HG02610 (cell line): ENCODE results near the gene MB21D2.

Source experiments
- ATAC-seq: cut with Tn5 transposase; IDR thresholded peaks from one replicate; pipeline ENCODE4 v1.9.1; 2021; ENCODE audit warnings: mild to moderate bottlenecking, moderate library complexity; ENCODE audit not compliant: unreplicated experiment

Gene MB21D2

GRCh38 chr3:192892981-192893700, 24.5 kb downstream of the MB21D2 start:
- ATAC-seq = peak; percentile 95

DNA sequence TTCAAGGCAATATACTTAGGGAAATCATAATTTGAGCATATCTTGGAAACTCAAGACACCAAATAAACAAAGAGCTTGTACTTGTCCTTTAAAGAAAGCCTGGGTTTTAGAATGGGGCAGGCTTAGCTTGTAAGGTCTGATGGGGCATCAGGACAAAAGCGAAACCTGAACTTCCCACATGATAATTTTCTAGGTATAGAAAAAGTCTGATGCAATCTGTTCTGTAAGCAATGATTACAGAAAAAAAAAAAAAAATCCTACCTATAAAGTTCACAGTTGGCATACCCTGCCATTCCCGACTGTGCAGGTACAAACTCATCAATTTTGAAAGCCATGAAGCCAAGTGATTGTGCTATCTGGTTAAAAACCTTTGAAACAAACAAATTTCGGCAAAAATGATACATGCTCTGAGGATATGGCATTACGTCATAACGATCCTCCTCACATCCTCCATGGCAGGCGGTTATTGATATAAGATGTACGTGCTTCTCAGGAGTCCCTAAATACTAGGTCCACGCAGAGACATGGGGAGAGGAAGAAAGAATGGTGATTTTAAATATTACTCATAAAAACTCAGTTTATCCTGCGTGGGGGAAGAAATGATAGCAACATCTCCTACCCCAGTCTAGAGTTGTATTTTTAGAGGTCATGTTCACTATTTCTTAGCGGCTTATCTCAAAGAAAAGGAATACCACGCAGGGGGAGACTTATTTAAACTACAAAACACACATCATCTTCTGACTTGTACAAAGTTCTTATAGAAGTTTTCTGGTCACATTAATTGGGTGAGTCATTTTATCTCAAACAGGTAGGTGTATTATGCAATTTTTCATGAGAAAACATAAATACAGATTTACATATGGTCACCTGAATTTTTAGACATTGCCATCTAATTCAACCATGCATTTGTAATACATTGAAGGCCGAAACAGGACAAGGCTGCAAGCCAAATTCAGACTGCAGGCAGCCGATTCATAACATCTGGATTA, 27.0 kb downstream of the MB21D2 start:
- ATAC-seq = no peak

GRCh38 chr3:192889679-192890078, 28.0 kb downstream of the MB21D2 start:
- ATAC-seq = no peak

- no peak for ATAC-seq
Observed at GRCh38 chr3:192888190-192888589, 29.5 kb downstream of the MB21D2 start.

GRCh38 chr3:192887701-192888100, 30.0 kb downstream of the MB21D2 start:
- no peak for ATAC-seq

DNA sequence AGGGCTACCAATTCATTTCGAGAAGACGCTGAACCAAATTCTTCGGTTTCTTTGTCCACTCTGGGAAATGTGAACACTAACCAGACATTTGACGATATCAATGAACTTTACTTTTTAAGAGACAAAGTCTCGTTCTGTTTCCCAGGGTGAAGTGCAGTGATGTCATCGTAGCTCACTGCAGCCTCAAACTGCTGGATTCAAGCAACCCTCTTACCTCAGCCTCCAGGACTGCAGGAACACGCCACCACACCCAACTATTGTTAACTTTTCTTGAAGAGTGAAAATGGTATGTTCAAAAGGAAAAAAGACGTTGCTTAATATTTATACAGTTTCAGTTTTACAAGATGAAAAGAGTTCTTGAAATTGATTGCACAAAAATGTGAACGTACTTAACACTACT, 30.6 kb downstream of the MB21D2 start:
- no peak for ATAC-seq

DNA sequence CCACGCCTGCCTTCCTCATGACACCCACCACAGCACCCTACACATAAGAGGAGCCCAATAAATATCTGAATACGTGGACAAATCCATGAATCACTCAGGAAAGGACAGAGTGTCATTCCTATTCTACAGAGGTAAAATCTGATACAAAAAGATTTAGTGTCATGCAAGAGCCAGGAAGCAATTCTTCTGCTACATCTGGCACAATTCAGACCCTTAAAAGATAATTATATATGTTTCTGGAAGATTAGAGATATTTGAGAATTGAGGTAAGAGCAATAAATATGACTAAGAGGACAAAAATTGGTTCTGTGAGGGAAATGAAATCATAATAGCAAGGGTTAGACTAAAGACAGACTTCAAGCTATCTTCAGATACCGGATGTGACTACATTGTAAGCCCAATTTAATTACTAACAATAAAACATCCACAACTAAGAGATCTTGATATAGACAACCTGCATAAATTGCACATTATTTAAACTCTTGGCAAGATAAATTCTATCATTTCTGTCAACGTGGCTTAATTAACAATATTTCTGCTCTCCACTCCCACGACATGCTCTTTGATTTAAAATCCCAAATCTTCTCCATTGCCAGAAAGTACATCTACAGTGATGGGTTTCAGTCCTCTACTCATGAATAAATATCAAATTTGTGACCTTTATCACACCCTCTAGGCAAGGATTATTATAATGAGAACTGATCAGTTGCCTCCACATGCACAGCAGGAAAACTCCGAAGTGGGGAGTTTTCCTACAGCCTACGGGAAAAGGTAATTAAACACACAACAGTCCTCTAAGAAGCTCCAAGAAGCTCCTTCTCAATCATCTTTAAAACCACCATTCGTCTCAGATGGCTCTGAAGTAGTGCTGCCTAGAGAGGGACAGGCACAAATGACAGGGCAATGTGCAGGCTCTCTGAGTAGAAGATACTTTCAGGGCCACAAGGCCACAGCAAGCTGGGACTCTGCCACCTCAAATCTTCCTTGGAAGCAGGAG, 32.6 kb downstream of the MB21D2 start:
- no peak for ATAC-seq

GRCh38 chr3:192883512-192883911, 34.1 kb downstream of the MB21D2 start:
- no peak for ATAC-seq

DNA sequence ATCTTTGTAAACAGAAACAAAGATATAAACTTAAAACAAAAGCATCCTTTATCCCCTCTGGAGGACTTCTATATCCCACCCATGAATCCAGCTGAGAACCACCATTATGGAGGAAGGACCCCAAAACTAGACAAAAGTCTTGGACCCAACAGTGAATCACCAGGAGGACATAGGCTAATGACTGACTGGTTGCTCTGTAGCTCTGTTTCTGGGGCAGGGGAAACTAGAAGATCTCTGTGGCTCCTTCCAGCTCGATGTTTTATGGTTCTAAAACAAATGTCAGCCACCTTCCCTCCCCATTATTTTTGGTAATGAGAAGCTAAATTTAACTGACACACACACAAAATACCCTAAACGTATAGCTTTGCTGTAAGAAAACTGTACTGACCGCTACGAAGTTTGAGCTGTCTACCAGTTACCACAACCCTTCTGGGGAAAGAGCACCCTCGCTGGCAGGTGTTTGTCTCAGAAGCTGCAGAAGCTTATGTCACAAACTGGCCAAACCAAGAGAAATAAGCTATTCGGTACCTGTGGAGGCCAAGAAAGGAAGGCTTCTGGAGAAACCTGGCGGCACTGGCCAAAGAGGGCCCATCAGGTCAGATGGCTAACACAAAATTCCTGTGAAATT, 36.4 kb downstream of the MB21D2 start:
- no peak for ATAC-seq

DNA sequence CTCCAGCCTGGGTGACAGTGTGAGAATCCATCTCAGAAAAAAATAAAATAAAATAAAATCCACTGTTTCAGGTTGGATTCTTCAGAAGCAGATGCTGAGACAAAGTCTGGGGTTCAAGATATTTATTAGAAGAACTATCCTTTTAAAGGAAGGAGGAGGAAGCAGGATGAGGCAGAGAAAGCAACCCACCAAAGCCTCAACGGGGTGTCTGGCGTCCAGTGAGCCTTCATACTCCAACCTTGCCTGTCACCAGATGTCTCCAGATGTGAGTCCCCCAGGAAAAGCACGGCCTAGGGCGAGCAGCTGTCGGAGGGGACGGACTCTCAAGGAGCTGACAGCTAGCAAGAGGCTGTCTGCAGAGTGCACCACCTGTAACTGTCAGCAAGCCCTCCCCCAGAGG, 37.3 kb downstream of the MB21D2 start:
- ATAC-seq = no peak

DNA sequence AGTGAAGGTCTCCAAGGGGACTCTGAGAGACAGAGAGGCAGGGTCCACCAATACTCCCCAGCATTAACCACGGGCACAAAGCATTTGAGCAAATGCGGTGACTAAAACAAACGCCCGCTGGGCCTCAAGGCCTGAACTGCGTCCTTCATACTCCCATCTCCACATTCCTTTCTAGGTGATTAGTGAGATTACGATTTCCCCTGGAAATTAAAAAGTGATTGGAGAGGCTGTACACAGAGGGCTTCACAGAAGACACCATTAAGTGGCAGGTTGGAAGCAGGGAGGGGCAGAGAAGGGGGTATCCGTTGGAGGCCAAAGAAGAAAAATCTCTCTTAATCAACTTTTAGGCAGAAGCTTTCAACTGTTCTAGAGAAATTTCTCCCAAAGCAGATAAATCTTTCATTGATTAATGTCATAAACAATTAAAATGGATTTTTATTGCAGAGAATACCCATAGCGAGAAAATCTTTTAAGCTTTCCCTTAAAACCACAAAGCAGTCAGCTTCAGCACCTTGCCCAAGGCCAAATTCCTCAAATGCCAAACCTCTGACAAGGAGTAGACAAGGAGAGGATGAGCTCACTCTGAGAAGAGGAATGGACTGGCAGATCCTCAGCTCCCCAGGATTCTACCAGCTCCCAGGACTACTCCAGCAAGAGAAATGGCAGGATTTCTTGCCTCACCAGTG, 38.2 kb downstream of the MB21D2 start:
- ATAC-seq = no peak

DNA sequence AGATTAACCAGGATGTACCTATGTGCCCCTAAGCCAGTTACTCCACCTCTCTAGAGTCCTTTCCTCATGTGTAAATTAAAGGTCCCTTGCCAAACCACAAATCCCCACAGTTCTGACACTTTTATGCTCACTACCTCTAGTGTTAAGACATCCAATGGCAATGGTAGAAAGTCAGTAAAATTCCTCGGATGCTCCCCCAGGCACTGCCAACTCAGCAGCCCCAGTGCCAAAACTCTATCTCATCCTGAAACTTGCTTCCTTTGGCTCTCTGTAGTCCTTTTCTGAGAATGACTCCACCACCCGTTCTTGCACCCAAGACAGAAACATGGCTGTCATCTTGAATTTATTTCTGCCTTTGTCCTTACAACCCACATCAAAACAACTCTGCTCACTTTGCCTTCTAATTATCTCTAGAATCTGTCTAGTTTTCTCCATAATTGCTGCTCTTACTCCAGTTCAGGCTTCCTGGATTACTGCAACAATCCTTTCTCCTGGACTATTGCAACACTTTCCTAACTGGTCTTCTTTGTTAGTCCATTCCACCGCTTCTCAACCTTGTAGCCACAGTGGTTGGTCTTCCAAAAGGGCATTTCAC, 41.6 kb downstream of the MB21D2 start:
- ATAC-seq = no peak

GRCh38 chr3:192870822-192871221, 46.8 kb downstream of the MB21D2 start:
- no peak for ATAC-seq

- no peak for ATAC-seq
Observed at GRCh38 chr3:192869131-192870031, 48.3 kb downstream of the MB21D2 start.

- no peak for ATAC-seq
Observed at GRCh38 chr3:192867645-192868044, 50.0 kb downstream of the MB21D2 start.

- no peak for ATAC-seq
Observed at GRCh38 chr3:192866804-192867203, 50.9 kb downstream of the MB21D2 start.

DNA sequence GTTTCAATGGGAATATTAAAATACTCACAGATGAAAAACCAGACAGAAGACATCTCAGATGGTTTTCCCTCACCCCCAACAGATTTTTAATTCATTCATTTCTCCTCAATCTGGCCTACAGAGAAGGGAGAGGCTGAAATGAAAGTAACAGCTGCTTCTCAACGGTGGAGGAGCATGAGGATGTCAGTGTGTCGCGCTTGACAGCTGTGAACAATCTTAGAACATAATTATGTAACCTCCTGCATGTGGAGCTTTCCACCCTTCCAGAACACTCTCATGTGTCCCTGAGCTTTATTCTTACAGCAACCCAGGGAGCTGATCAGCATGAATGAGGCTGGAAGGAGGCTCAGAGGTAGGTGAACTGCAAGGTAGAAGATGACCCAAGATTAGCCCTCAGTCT, 52.7 kb downstream of the MB21D2 start:
- peak; percentile 77 for ATAC-seq

- ATAC-seq = no peak
Observed at GRCh38 chr3:192863091-192863420, 54.6 kb downstream of the MB21D2 start.
